ENCODE data around the gene IQCB1.

DNA sequence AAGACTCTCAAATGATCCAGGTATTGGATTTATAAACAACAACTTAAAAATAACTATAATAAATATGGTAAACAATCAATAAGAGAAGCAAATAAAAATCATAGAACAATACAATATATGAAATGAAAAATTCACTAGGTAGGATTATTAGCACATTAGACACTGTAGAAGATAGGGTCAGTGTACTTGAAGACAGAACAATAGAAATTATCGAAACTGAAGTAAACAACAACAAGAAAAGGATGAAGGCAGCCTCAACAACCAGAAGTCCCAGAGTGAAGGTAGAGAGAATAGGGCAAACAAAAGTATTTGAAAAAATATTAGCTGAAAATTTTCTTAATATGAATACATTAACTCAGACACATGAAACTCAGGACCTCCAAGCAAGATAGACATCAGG is 11.9 kb downstream of the IQCB1 start:
- TF ChIP-seq, protein P1, sequence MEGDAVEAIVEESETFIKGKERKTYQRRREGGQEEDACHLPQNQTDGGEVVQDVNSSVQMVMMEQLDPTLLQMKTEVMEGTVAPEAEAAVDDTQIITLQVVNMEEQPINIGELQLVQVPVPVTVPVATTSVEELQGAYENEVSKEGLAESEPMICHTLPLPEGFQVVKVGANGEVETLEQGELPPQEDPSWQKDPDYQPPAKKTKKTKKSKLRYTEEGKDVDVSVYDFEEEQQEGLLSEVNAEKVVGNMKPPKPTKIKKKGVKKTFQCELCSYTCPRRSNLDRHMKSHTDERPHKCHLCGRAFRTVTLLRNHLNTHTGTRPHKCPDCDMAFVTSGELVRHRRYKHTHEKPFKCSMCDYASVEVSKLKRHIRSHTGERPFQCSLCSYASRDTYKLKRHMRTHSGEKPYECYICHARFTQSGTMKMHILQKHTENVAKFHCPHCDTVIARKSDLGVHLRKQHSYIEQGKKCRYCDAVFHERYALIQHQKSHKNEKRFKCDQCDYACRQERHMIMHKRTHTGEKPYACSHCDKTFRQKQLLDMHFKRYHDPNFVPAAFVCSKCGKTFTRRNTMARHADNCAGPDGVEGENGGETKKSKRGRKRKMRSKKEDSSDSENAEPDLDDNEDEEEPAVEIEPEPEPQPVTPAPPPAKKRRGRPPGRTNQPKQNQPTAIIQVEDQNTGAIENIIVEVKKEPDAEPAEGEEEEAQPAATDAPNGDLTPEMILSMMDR (optimal IDR thresholded peaks at IDR 0.05 in 1 of 3, IDR thresholded peaks at IDR 0.05 in 1 of 3, conservative IDR thresholded peaks at IDR 0.05 in 1 of 3; ENCODE audit: extremely low read depth in 1 of 3, insufficient read depth in 2 of 3, low read length in 3 of 3): no peak
- TF ChIP-seq EZH2 (IDR thresholded peaks at IDR 0.05; ENCODE audit: low read length): no peak

Data from keratinocyte (primary cell).